Neuronal stem cell (in vitro differentiated cells): Measurements from ENCODE around the gene TLE3.

Experiments
- DNase-seq: peaks from one replicate; pipeline ENCODE4 v3.0.0-alpha.2; 2013; ENCODE audit warnings: low spot score
- H2AFZ ChIP-seq: one replicate; pipeline ENCODE4 v1.6.1; 2013; ENCODE audit warnings: mild to moderate bottlenecking, low read length, inconsistent platforms
- H2AK5ac ChIP-seq: 2 replicates; pipeline ENCODE4 v1.6.1; 2013; ENCODE audit warnings: low read depth, mild to moderate bottlenecking, inconsistent platforms, low read length, moderate library complexity, mixed read lengths
- H2BK120ac ChIP-seq: 2 replicates; pipeline ENCODE4 v1.6.1; 2013; ENCODE audit warnings: low read depth, mild to moderate bottlenecking, inconsistent platforms, low read length, moderate library complexity, mixed read lengths
- H2BK12ac ChIP-seq: one replicate; pipeline ENCODE4 v1.6.1; 2013; ENCODE audit warnings: low read length, inconsistent platforms
- H2BK15ac ChIP-seq: 2 replicates; pipeline ENCODE4 v1.6.1; 2013; ENCODE audit warnings: mild to moderate bottlenecking, low read length, inconsistent platforms, mixed read lengths
- H2BK5ac ChIP-seq: one replicate; pipeline ENCODE4 v1.6.1; 2013; ENCODE audit warnings: inconsistent platforms, mild to moderate bottlenecking, low read length, moderate library complexity
- H3K14ac ChIP-seq: one replicate; pipeline ENCODE4 v1.6.1; 2013; ENCODE audit warnings: low read length, inconsistent platforms
- H3K18ac ChIP-seq: 2 replicates; pipeline ENCODE4 v1.6.1; 2013; ENCODE audit warnings: low read length, inconsistent platforms
- H3K23ac ChIP-seq: 2 replicates; pipeline ENCODE4 v1.6.1; 2013; ENCODE audit warnings: low read depth, mild to moderate bottlenecking, mixed read lengths, low read length, inconsistent platforms; ENCODE audit not compliant: poor library complexity
- H3K27ac ChIP-seq: replicated peaks from 3 replicates; pipeline ENCODE4 v1.5.1; 2013; ENCODE audit warnings: low read length, inconsistent platforms
- H3K27me3 ChIP-seq, 3 experiments: 2 replicates each; pipeline ENCODE4 v1.6.1; 2013; ENCODE audit warnings: low read length in 3 of 3, mild to moderate bottlenecking in 2 of 3, inconsistent platforms in 1 of 3, low read depth in 1 of 3, mixed read lengths in 1 of 3, moderate library complexity in 1 of 3; ENCODE audit not compliant: control insufficient read depth in 3 of 3, insufficient read depth in 3 of 3
- H3K36me3 ChIP-seq, 2 donors: replicated peaks in 1 of 2; 2 replicates each; pipeline ENCODE4 v1.6.1; 2013; ENCODE audit warnings: low read length in 2 of 2; ENCODE audit not compliant: control insufficient read depth in 2 of 2, insufficient read depth in 2 of 2
- H3K4ac ChIP-seq: 2 replicates; pipeline ENCODE4 v1.6.1; 2013; ENCODE audit warnings: inconsistent platforms, mild to moderate bottlenecking, low read length, moderate library complexity
- H3K4me1 ChIP-seq, 2 donors: 1 replicate in 1 of 2; 2 replicates in 1 of 2; pipeline ENCODE4 v1.6.1; 2013; ENCODE audit warnings: low read length in 2 of 2, low read depth in 1 of 2; ENCODE audit not compliant: control insufficient read depth in 2 of 2, insufficient read depth in 1 of 2
- H3K4me2 ChIP-seq: one replicate; pipeline ENCODE4 v1.6.1; 2013; ENCODE audit warnings: mild to moderate bottlenecking, low read length, inconsistent platforms; ENCODE audit not compliant: insufficient read depth, poor library complexity, severe bottlenecking
- H3K4me3 ChIP-seq, 2 donors: 2 replicates each; pipeline ENCODE4 v1.5.1; 2013; ENCODE audit warnings: low read length in 2 of 2, mild to moderate bottlenecking in 2 of 2, inconsistent platforms in 1 of 2, moderate library complexity in 1 of 2
- H3K79me1 ChIP-seq: one replicate; pipeline ENCODE4 v1.6.1; 2013; ENCODE audit warnings: low read depth, mild to moderate bottlenecking, inconsistent platforms, low read length, moderate library complexity
- H3K9ac ChIP-seq: one replicate; pipeline ENCODE4 v1.6.1; 2013; ENCODE audit warnings: mild to moderate bottlenecking, low read depth, low read length, inconsistent platforms; ENCODE audit not compliant: poor library complexity
- H3K9me3 ChIP-seq, 2 donors: replicated peaks in 1 of 2; 2 replicates each; pipeline versions ENCODE3 to v1.6.1; 2013; ENCODE audit warnings: low read length in 2 of 2, mild to moderate bottlenecking in 2 of 2, inconsistent platforms in 1 of 2, low read depth in 1 of 2, mixed read lengths in 1 of 2, moderate library complexity in 1 of 2; ENCODE audit not compliant: control insufficient read depth in 2 of 2, insufficient read depth in 1 of 2
- H4K8ac ChIP-seq: one replicate; pipeline ENCODE4 v1.6.1; 2013; ENCODE audit warnings: low read depth, mild to moderate bottlenecking, inconsistent platforms, low read length, moderate library complexity
- H4K91ac ChIP-seq: one replicate; pipeline ENCODE4 v1.6.1; 2013; ENCODE audit warnings: low read length, low read depth, mild to moderate bottlenecking, inconsistent platforms; ENCODE audit not compliant: poor library complexity
- WGBS, 2 donors: extraction: QIAGEN DNeasy Blood & Tissue Kit; methylation state at CpG; one replicate each; pipeline ENCODE4 v1.1.7; 2013; ENCODE audit warnings: missing lambda C conversion rate in 2 of 2, mixed read lengths in 1 of 2; ENCODE audit not compliant: insufficient read length in 2 of 2, insufficient replicate concordance in 1 of 2; ENCODE audit errors: extremely low coverage in 2 of 2; 5-methylcytosine and 5-hydroxymethylcytosine counted together

TLE3 gene

DNA sequence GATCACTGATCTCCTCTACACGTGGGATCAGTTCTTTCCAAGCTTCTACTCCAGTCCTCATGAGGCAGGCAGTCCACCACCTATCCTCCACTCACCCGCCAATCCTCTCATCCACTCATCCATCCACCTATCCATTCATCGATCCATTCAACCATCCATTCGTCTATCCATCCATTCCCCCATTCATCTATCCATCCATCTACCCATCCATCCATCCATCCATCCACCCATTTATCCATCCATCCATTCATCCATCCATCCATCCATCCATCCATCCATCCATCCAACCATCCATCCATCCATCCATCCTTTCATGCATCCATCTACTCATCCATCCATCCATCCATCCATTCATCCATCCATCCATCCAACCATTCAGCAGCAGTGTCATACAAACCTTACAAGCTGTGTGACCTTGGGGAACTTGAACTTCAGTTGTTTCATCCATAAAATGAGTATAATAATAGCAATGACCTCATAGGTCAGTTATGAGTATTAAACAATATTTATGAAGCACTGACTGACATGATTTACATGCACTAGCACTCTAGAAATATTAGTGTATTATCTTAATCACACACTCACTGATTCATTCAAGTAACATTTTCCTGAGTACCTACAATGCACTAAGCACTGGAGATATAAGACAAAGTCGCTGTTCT, 55.0 kb downstream of the TLE3 start:
- Histone ChIP-seq H3K23ac (no peak overlapping the region), H2AK5ac (no peak overlapping the region), H2BK5ac (no peak overlapping the region), H3K9ac (no peak overlapping the region), H3K9me3 (peaks cover 0 to 3% of the 10 kb centered on the region in 2 donors), H3K27ac (no peak overlapping the region), H4K91ac (no peak overlapping the region), H3K4ac (no peak overlapping the region), H3K18ac (no peak overlapping the region), H4K8ac (no peak overlapping the region), H3K4me1 (peaks cover 0 to 3% of the 10 kb centered on the region in 2 donors), H3K14ac (no peak overlapping the region), H2BK12ac (no peak overlapping the region), H2AFZ (no peak overlapping the region), H2BK15ac (no peak overlapping the region), H3K27me3 (peaks cover 0 to 5% (median 0%) of the 10 kb centered on the region in 3 experiments), H2BK120ac (no peak overlapping the region), H3K79me1 (no peaks in the 10 kb centered on the region), H3K4me2 (no peak overlapping the region), H3K4me3 (no peak overlapping the region), H3K36me3 (peaks cover 0 to 12% of the 10 kb centered on the region in 2 donors)
- WGBS, 2 donors: 100% methylated on average over 1 to 2 of the region's 5 CpGs
- DNase-seq: no peak

DNA sequence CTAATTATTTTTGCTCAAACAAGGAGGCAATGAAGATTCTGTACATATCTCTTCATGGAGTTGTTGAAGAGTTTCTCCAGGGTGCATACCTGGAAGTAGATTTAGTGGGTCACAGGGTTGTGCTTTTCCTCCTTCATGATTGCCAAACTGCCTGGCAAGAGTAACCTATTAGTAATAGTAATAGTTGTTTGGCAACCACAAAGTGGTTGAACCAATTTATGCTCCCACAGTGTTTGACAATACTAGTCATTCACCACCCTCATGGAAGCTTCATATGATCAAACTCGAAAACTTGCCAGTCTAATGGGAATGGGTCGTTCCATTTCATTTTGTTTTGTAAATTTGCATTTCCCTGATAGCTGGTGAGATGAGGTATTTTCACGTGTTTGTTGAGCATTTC, 57.8 kb downstream of the TLE3 start:
- Histone ChIP-seq H2BK5ac (no peak overlapping the region), H2AK5ac (no peak overlapping the region), H3K79me1 (no peaks in the 10 kb centered on the region), H3K4me2 (no peak overlapping the region), H2BK120ac (no peak overlapping the region), H3K27me3 (peaks cover 0 to 25% (median 0%) of the 10 kb centered on the region in 3 experiments), H3K4me1 (peaks cover 0 to 4% of the 10 kb centered on the region in 2 donors), H4K8ac (no peak overlapping the region), H2AFZ (no peak overlapping the region), H4K91ac (no peak overlapping the region), H3K36me3 (no peaks in the 10 kb centered on the region), H2BK15ac (no peak overlapping the region), H3K23ac (no peak overlapping the region), H3K14ac (no peak overlapping the region), H3K27ac (no peak overlapping the region), H3K4ac (no peak overlapping the region), H2BK12ac (no peak overlapping the region), H3K9me3 (peaks cover 0 to 3% of the 10 kb centered on the region in 2 donors), H3K9ac (no peak overlapping the region), H3K18ac (no peak overlapping the region), H3K4me3 (no peak overlapping the region)
- WGBS, 2 donors: no CpG with 5 or more reads among the region's 3 CpGs
- DNase-seq: no peak

DNA sequence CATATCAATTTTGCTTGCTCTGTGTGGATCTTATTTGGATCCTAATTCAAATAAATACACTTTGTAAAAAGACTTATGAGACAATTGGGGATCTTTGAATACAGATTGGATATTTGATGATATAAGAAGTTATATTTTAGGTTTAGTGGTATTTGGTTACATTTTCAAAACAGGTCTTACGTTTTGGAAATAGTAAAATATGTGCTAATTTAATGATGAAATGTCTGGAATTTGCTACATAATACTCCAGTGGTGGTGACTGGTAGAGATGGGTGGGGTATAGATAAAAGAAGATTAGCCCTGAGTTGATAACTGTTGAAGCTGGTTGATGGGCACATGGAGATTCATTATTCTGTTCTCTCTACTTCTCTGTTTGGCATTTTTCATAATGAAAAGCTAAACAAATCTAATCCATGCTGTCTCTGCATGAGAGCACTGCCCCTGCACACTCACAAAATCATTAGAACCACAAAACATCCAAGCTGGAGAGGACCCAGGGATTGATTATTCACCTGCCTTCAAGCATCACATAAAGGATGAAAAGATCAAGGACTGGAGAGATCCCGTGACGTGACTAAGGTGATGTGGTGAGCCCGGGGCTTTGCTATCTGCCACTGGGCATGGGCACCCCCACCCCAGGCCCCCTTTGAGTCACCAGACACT, 58.9 kb downstream of the TLE3 start:
- 100% methylated on average over 1 of the region's 4 CpGs for WGBS, 2 donors
- Histone ChIP-seq H3K4me2 (no peak overlapping the region), H3K14ac (no peak overlapping the region), H2AK5ac (no peak overlapping the region), H2BK12ac (no peak overlapping the region), H4K8ac (no peak overlapping the region), H3K9me3 (peaks cover 0 to 3% of the 10 kb centered on the region in 2 donors), H3K36me3 (no peaks in the 10 kb centered on the region), H3K4me3 (no peak overlapping the region), H2AFZ (no peak overlapping the region), H4K91ac (no peak overlapping the region), H3K23ac (no peak overlapping the region), H3K27ac (no peak overlapping the region), H2BK15ac (no peak overlapping the region), H3K9ac (no peak overlapping the region), H2BK120ac (no peak overlapping the region), H2BK5ac (no peak overlapping the region), H3K18ac (no peak overlapping the region), H3K79me1 (no peaks in the 10 kb centered on the region), H3K4me1 (peaks cover 0 to 4% of the 10 kb centered on the region in 2 donors), H3K4ac (no peak overlapping the region), H3K27me3 (peaks cover 0 to 32% (median 0%) of the 10 kb centered on the region in 3 experiments)
- no peak for DNase-seq

DNA sequence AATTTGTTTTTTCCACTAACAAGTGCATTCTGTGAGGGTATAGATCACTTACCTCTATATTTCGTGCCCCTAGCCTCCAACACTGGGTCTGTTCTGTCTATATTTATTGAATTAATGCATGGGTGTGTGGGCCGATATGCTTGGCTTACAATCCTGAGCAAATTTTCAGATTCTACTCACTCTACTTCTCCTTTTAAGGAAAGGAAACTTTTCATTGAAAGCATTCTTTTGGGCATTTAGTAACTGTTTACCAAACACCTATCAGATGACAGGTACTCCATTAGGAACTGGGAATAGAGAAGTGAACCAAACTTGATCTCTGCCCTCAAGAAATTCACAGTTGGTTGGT, 60.5 kb downstream of the TLE3 start:
- Histone ChIP-seq H4K91ac (no peak overlapping the region), H2AFZ (no peak overlapping the region), H3K27me3 (peaks cover 0 to 35% (median 0%) of the 10 kb centered on the region in 3 experiments), H3K4me3 (no peak overlapping the region), H3K4me2 (no peak overlapping the region), H2BK15ac (no peak overlapping the region), H3K36me3 (no peaks in the 10 kb centered on the region), H3K4ac (no peak overlapping the region), H2BK12ac (no peak overlapping the region), H2BK120ac (no peak overlapping the region), H3K14ac (no peak overlapping the region), H3K23ac (no peak overlapping the region), H3K18ac (no peak overlapping the region), H2BK5ac (no peak overlapping the region), H3K79me1 (no peaks in the 10 kb centered on the region), H2AK5ac (no peak overlapping the region), H4K8ac (no peak overlapping the region), H3K4me1 (peaks cover 0 to 10% of the 10 kb centered on the region in 2 donors), H3K9ac (no peak overlapping the region), H3K27ac (no peak overlapping the region), H3K9me3 (peaks cover 0 to 3% of the 10 kb centered on the region in 2 donors)
- DNase-seq: no peak
- no CpG with 5 or more reads among the region's 2 CpGs for WGBS, 2 donors
